Measurements from ENCODE around the gene FBXO45.
A peak's percentile ranks its signal among the peaks of the same experiment; 100 is the strongest.

Gene FBXO45

GRCh38 chr3:196525141-196525540 lies 43.3 kb upstream of the FBXO45 start:
- no peak overlapping the region for H3K4me3 ChIP-seq (ENCODE audit: low read depth, low read length)
- no peak for DNase-seq (ENCODE audit: low read depth)
- in situ Hi-C loops (cut with HindIII; ENCODE audit: low sequenced_read_pairs): no loop called here
- no peak for TF ChIP-seq CTCF (IDR thresholded peaks at IDR 0.05; ENCODE audit: low read depth, low read length, missing control alignments)

GRCh38 chr3:196528639-196529233 lies 39.7 kb upstream of the FBXO45 start:
- peak; percentile 60 for TF ChIP-seq CTCF (IDR thresholded peaks at IDR 0.05; ENCODE audit: low read depth, low read length, missing control alignments)
- in situ Hi-C loops (cut with HindIII; ENCODE audit: low sequenced_read_pairs): no loop called here
- DNase-seq (ENCODE audit: low read depth): no peak
- peak overlapping the region; percentile 37 for H3K4me3 ChIP-seq (ENCODE audit: low read depth, low read length)

- TF ChIP-seq CTCF (IDR thresholded peaks at IDR 0.05; ENCODE audit: low read depth, low read length, missing control alignments): no peak
- no peak for DNase-seq (ENCODE audit: low read depth)
- in situ Hi-C loops (cut with HindIII; ENCODE audit: low sequenced_read_pairs): no loop called here
- H3K4me3 ChIP-seq (ENCODE audit: low read depth, low read length): no peak overlapping the region
Measured at GRCh38 chr3:196531418-196531817, 37.0 kb upstream of the FBXO45 start.

GRCh38 chr3:196533260-196533681 lies 35.2 kb upstream of the FBXO45 start:
- in situ Hi-C loops (cut with HindIII; ENCODE audit: low sequenced_read_pairs): no loop called here
- no peak for TF ChIP-seq CTCF (IDR thresholded peaks at IDR 0.05; ENCODE audit: low read depth, low read length, missing control alignments)
- no peak overlapping the region for H3K4me3 ChIP-seq (ENCODE audit: low read depth, low read length)
- no peak for DNase-seq (ENCODE audit: low read depth)

- no peak for DNase-seq (ENCODE audit: low read depth)
- in situ Hi-C loops (cut with HindIII; ENCODE audit: low sequenced_read_pairs): no loop called here
- H3K4me3 ChIP-seq (ENCODE audit: low read depth, low read length): no peak overlapping the region
- peak; percentile 56 for TF ChIP-seq CTCF (IDR thresholded peaks at IDR 0.05; ENCODE audit: low read depth, low read length, missing control alignments)
Measured at GRCh38 chr3:196537319-196537984, 31.0 kb upstream of the FBXO45 start.

GRCh38 chr3:196541684-196542445 lies 26.6 kb upstream of the FBXO45 start:
- in situ Hi-C loops (cut with HindIII; ENCODE audit: low sequenced_read_pairs): no loop called here
- no peak for TF ChIP-seq CTCF (IDR thresholded peaks at IDR 0.05; ENCODE audit: low read depth, low read length, missing control alignments)
- no peak for DNase-seq (ENCODE audit: low read depth)
- no peak overlapping the region for H3K4me3 ChIP-seq (ENCODE audit: low read depth, low read length)

All from astrocyte of the cerebellum (primary cell).